GM12865 (cell line): ENCODE results near the gene COMTD1.
"Not testable (repeated sequence)": the region's sequence is repeated elsewhere in the genome, so short reads cannot be mapped to it uniquely, and the experiment has no call there.

Experiments
- DNase-seq: peaks from one replicate; pipeline ENCODE4 v3.0.0; 2010; ENCODE audit warnings: low read depth
- H3K4me3 ChIP-seq: 2 replicates; pipeline ENCODE4 v1.5.1; 2011; ENCODE audit warnings: mild to moderate bottlenecking, low read depth, low read length, control low read depth
- TF ChIP-seq, protein P1 (sequence below): IDR thresholded peaks from 2 replicates; pipeline ENCODE4 v1.5.1; 2011; ENCODE audit warnings: low read length, control low read depth, low read depth, inconsistent platforms; ENCODE audit not compliant: insufficient read depth; ENCODE audit errors: missing control alignments

COMTD1 gene

DNA sequence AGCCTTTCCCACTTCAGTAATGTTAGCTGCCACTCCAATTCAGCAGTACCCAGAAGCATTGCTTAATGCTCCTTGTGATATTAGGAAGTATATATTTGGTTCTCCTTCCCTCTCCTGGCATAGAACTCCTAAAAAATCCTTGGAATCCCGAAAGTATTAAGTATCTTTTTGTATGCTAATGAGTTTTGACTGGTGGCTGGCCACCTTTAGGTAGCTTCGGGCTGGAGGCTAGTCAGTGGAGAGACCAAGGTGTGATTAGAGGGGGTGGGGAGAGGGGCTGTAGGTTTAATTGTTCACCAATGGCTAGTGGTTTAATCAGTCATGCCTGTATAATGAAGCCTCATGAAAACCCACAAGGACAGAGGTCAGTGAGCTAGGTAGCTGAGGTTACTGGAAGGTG is 12.2 kb downstream of the COMTD1 start:
- DNase-seq, result no peak
- no peak overlapping the region for H3K4me3 ChIP-seq
- TF ChIP-seq, protein P1, sequence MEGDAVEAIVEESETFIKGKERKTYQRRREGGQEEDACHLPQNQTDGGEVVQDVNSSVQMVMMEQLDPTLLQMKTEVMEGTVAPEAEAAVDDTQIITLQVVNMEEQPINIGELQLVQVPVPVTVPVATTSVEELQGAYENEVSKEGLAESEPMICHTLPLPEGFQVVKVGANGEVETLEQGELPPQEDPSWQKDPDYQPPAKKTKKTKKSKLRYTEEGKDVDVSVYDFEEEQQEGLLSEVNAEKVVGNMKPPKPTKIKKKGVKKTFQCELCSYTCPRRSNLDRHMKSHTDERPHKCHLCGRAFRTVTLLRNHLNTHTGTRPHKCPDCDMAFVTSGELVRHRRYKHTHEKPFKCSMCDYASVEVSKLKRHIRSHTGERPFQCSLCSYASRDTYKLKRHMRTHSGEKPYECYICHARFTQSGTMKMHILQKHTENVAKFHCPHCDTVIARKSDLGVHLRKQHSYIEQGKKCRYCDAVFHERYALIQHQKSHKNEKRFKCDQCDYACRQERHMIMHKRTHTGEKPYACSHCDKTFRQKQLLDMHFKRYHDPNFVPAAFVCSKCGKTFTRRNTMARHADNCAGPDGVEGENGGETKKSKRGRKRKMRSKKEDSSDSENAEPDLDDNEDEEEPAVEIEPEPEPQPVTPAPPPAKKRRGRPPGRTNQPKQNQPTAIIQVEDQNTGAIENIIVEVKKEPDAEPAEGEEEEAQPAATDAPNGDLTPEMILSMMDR, result no peak

DNA sequence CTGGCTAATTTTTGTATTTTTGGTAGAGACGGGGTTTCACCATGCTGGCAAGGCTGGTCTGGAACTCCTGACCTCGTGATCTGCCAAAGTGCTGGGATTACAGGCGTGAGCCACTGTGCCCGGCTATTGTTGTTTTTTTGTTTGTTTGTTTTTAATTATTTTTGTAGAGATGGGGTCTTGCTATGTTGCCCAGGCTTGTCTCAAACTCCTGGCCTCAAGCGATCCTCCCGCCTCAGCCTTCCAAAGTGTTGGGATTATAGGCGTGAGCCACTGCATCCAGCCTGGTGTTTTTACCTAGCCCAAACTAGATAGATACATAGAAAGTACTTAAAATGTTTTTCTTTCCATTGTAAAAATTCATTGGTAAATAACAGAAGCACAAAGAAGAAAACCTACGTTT is 14.3 kb downstream of the COMTD1 start:
- not testable (repeated sequence) for H3K4me3 ChIP-seq, DNase-seq

DNA sequence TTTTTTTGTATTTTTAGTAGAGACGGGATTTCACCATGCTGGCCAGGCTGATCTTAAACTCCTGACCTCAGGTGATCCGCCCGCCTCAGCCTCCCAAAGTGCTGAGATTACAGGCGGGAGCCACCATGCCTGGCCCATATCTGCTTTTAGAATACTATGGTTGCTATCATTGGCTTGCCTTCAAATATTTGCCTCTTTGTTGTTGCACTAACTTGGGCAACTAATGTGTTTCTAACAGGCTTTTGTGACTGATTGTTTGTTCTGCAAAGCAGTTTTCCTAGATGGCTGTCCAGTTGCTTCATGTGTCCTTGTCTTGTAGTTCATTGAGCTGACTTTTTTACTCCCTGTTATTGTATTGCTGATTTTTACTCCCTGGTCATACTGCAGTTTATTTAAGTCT is 15.5 kb downstream of the COMTD1 start:
- no peak overlapping the region for H3K4me3 ChIP-seq
- TF ChIP-seq, protein P1, result no peak
- DNase-seq, result no peak

DNA sequence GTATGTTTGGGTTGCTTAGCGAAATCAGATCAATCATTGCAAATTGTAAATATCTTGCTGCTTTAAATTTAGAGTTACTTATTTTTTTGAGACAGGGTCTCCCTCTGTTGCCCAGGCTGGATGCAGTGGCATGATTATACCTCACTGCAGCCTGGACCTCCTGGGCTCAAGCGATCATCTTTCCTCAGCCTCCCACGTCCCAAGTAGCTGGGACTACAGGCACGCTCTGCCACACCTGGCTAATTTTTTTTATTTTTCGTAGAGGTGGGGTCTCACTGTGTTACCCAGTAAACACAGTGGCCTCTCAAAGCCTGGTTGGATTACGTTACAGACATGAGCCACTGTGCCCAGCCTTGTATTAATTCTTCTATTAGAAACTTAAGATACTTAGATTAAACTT is 23.4 kb downstream of the COMTD1 start:
- peak overlapping the region; percentile 79 for H3K4me3 ChIP-seq
- TF ChIP-seq, protein P1, result no peak
- no peak for DNase-seq

DNA sequence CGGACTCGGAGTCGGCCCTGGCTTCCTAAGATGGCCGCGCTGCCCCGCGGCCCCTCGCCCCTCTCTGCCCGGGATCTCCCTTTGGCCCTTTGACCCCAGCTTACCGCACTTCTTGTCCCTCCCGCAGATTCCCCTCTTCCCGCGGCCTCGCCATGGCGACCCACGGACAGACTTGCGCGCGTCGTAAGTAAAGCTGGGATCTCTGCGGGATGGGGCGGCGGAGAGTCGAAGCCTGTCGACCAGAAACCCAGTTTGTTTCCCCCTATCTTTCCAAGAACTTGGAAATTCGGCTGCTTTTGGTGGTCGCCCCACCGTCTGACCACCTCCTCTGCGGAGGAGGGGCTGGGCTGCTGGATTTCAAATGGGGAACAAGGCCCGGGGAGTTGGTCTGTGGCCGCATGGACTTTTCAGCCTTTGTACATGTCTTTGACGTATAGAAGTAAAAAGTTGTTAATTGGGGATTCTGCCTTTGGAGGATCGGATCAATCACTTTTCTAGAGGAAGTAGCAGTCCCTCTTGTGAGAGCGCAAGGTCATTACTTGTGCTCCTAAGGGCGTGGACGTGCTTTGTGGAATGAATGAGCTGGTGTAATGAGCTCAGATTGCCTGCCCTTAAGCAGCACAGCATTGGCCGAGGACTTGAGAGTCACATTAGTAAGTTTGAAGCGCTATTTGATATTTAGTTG is 24.6 kb downstream of the COMTD1 start:
- DNase-seq, result peak; percentile 62
- TF ChIP-seq, protein P1, result no peak
- H3K4me3 ChIP-seq, result peak overlapping the region; percentile 79

DNA sequence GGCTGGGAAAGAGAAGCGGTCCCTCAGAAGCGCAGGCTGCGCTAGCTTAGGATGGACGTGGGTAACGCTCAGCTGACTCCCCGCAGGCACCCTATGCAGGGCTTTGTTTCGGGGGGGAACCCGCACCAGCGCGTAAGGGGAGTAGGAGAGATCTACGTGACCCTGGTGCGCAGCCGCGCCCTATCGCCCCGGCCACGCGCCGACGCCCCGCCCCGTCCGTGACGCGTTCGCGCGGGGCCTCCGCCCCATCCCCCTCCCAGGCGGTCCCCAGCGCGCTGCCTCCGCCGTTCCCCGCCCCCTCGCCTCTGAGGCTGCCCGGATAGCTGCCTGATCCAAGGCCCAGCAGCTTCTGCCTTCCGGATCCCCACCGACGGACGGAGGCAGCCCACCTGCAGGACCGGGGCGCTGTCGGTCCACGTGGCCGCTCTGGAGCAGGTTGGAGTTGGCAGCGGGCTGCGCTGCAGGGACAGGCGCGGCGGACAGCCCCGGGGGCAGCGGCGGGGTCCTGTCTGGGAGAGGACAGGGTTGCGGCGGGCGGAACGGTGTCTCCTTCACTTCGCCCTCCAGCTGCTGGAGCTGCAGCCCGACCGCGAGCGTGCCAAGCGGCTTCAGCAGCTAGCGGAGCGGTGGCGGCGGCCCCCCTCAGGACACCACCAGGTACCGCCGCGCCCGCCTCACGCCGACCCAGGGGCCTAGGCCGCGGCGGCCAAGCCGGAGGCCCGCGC is 25.3 kb downstream of the COMTD1 start, which contains the start of gene VDAC2:
VDAC2 (plus strand) TSS at position 515 of the 725 bp plus-strand sequence. CDS start 363 bp downstream, outside the sequence.
- DNase-seq, result peak; percentile 96
- peak within 1 kb of the TSS; percentile 79 for H3K4me3 ChIP-seq

DNA sequence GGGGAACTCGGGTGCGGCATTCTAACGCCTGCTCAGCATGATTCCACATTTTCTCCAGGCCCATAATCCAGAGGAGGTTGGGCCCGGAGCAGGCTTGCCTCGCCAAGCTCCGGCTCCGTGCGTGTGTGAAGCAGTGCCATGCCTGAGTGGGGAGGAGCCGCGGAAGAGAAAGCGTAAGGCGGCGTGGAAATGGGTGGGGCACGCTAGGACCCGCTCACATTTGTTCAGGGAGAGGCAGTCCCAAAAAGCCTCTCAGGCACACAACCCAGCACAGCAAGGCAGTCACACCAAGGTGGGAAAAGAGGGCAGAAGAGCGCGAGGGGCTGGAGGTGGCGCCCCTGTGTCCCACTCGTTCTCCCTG is 25.9 kb downstream of the COMTD1 start:
- peak overlapping the region; percentile 79 for H3K4me3 ChIP-seq
- DNase-seq, result peak; percentile 88
- TF ChIP-seq, protein P1, result no peak

More for the DNA sequence above, 25.3 kb downstream of the COMTD1 start, which contains the start of gene VDAC2:
- TF ChIP-seq, protein P1, result no peak
